HUDEP-2 (cell line): Measurements from ENCODE around the gene TMEM88.
"Not testable (repeated sequence)": the region's sequence is repeated elsewhere in the genome, so short reads cannot be mapped to it uniquely, and the experiment has no call there.

Source experiments
- DNase-seq, 76 experiments: peaks; one replicate each; lab custom pipeline; 2025; ENCODE audit not compliant: unreplicated experiment in 76 of 76; lab: John Stamatoyannopoulos, UW

Gene TMEM88

GRCh38 chr17:7854078-7854777, 638 bp upstream of the TMEM88 start:
- no peak for DNase-seq

DNA sequence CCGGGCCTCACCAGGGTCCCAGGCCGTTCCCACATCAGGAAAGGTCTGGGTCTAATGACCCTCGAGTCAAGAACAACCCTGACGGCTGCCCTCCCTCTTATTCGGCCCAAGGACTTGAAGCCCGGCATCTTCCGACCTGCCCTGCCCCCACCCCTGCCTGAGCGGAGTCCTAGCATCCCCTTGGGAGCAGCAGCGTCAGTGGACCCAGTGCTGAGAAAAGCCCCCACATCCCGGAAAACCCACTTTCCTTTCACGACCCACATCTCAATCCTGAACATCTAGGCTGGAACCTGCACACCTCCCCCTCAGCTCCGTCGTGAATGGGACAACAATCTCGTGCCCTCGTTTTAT, 769 bp downstream of the TMEM88 start:
- DNase-seq, result no peak

DNA sequence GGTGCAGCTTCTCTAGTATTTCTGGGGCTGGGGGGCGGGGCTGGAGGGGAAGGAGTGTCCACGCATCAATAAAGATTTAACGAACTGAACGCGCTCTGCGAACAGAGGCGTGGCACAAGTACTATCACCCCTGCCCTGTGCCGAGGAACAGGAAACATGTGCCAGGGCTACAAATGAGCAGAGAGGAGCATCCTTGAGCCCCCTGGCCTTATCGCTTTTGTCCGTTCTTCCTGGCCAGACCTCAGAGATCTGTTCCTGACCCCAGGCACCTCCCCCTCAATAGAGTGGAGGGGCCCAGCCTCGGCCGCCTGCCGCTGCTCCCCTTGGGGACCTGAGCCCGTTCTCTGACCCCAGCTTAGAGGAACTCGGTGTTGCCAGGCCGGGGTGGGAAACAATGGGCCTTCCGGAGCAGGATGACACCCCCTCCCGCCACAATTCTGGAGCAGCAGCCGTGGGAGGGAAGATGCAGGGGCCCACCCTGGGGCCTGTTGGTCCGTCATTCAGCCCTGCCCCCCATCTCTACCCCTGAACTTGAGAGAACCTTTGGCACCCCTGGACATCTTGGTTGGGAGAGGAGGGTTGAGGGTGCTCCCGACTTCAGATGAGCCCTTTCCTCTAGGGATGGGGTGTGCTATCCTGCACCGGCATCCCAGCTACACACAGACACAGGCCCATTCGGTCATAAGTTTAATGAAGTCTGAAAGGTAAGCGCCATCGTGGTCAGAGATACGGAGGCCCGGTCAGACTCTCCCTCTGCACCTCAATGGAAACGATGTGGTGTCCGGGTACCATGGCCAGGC, 1.3 kb downstream of the TMEM88 start:
- DNase-seq, result peak in 51 of 76 experiments; percentile 5 to 63 (median 45)

GRCh38 chr17:7856811-7857712, 2.2 kb downstream of the TMEM88 start, which contains the start of gene NAA38:
TSS of gene NAA38 (minus strand) at chr17:7857559. CDS start at chr17:7857463, 96 bp downstream.
- peak in 74 of 76 experiments; percentile 62 to 99 (median 92) for DNase-seq

- DNase-seq, result peak in 68 of 76 experiments; percentile 56 to 94 (median 86)
Observed at GRCh38 chr17:7857713-7858521, 3.1 kb downstream of the TMEM88 start, which contains the start of gene CYB5D1. TSS of gene CYB5D1 (plus strand) at chr17:7858003. CDS start at chr17:7858135, 132 bp downstream.

DNA sequence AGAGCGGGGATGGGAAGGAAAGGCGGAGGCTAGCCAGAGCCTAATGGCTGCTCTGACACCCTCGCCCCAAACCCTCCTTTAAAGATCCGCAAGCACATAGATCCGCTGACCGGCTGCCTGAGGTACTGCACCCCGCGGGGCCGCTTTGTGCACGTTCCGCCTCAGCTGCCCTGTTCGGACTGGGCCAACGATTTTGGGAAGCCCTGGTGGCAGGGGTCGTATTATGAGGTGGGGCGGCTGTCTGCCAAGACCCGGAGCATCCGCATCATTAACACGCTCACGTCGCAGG, 3.6 kb downstream of the TMEM88 start:
- DNase-seq, result no peak

- DNase-seq, result no peak
Observed at GRCh38 chr17:7859028-7859427, 4.2 kb downstream of the TMEM88 start.

- DNase-seq, result peak in 16 of 76 experiments; percentile 3 to 46 (median 16)
Observed at GRCh38 chr17:7862692-7863437, 8.0 kb downstream of the TMEM88 start.

GRCh38 chr17:7864384-7864783, 9.5 kb downstream of the TMEM88 start:
- not testable (repeated sequence) for DNase-seq

DNA sequence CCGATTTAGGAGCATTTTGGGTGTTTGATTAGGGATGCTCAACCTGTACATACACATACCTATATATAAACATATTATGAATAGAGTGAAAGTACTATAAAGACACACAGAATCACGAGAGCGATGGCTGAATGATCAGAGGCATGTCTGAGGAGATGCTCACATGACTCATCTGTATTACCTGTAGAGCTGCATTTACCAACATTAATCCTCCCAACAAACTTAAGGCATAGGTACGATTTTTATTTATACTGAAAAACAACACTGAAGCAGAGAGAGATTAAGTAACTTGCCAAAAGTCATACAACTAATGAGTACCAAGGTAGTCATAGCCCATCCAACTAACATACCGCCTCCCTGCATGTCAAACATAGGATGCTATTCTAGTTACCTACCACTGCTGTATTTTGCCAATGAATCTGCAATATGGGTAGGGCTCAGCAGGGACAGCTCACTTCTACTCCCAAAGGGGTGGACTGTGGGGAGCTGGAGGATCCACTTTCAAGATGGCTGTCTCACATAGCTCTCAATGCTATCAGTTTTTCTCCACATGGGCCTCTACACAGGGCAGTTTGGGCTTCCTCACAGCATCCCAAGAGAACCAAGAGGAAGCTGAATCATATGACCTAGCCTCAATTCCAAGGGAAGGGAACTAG, 10.3 kb downstream of the TMEM88 start:
- DNase-seq, result no peak

GRCh38 chr17:7867881-7868329, 13.0 kb downstream of the TMEM88 start:
- DNase-seq, result no peak

- no peak for DNase-seq
Observed at GRCh38 chr17:7873051-7873450, 18.2 kb downstream of the TMEM88 start.

DNA sequence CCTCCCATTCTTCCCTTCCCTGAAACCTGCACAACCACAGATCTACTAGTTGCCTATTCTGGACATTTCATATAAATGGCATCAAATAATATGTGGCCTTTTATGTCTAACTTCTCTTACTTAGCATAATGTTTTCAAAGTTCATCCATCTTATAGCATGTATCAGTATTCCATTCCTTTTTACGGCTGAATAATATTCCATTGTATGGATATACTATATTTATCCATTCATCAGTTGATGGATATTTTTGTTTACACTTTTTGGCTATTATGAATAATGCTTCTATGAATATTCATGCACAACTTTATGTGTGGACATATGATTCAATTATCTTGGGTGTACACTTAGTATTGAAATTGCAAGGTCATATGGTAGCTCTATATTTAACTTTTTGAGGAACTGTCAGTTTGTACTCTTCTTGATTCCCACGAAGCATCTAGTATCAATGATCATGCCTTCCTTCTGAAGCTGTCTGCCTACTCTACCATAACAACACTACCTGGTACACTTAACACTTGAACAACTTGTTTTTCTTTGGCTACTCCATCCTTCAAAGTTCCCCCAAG, 21.0 kb downstream of the TMEM88 start:
- no peak for DNase-seq

DNA sequence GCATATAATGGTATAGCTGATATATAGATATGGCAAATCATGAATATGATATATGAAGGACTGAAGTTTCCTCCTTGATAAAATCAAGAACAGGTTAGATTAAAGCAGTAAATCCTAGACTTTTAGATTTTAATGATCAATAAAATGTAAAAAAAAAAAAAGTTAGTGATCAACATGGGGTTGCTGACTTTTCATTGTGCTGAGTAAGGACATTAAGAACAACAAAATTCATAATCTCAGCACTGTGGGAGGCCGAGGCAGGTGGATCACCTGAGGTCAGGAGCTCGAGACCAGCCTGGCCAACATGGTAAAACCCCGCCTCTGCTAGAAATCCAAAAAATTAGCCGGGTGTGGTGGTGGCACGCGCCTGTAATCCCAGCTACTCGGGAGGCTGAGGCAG, 23.4 kb downstream of the TMEM88 start:
- DNase-seq, result no peak

GRCh38 chr17:7880076-7880868, 25.4 kb downstream of the TMEM88 start:
- DNase-seq, result no peak

GRCh38 chr17:7881276-7882054, 26.6 kb downstream of the TMEM88 start:
- DNase-seq, result peak in 44 of 76 experiments; percentile 4 to 59 (median 32)

DNA sequence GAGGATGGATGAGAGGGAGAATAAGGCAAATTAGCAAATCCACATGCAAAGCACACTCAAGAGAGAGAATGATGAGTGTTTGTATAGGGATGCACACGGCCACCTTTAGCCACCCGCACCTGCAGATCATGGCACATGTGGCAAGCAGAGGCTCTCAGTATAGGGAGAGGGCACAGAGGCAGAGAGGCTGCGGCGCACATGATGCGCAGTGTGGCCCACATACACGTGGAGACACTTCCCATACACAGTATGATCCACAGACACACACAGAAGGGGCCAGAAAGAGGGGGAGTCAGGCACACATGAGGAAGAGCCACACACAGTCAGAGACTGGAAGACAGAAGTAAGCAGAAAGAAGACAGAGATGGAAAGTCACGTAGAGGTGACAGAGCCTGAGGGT, 27.2 kb downstream of the TMEM88 start:
- DNase-seq, result no peak
